Calu3 (cell line): ENCODE results near the gene APC2. TPM values are rescaled to one million over a fixed set of nuclear protein-coding genes. Genes with fewer than 3 reads are reported as not detected.
A peak's percentile ranks its signal among the peaks of the same experiment; 100 is the strongest.
"Not testable (repeated sequence)": the region's sequence is repeated elsewhere in the genome, so short reads cannot be mapped to it uniquely, and the experiment has no call there.

Experiments used
- BruUV-seq: library from RNA; stranded (reverse); fragments of 400-500 nt; replicated peaks from 2 replicates; lab custom pipeline; 2021; lab: Mats Ljungman, UMichigan
- CTCF ChIA-PET: fragments of 300-600 bp; sonication (Branson Sonifier 250); formaldehyde crosslinking; loops from one replicate; lab custom pipeline; 2022; ENCODE audit warnings: antibody characterized with exemption; lab: Charles Lee
- DNase-seq: peaks from one replicate; pipeline ENCODE4 v3.0.0; 2022
- H3K27ac Mint-ChIP-seq: one replicate; pipeline ENCODE4 v1.8.0; 2022; ENCODE audit warnings: mixed read lengths; ENCODE audit not compliant: unreplicated experiment
- H3K27me3 Mint-ChIP-seq: one replicate; pipeline ENCODE4 v1.8.0; 2022; ENCODE audit warnings: mixed read lengths; ENCODE audit not compliant: unreplicated experiment
- H3K36me3 Mint-ChIP-seq: one replicate; pipeline ENCODE4 v1.8.0; 2022; ENCODE audit warnings: mild to moderate bottlenecking, moderate library complexity, mixed read lengths; ENCODE audit not compliant: insufficient read depth, unreplicated experiment
- H3K4me1 Mint-ChIP-seq: one replicate; pipeline ENCODE4 v1.8.0; 2022; ENCODE audit warnings: mild to moderate bottlenecking, low read depth, mixed read lengths; ENCODE audit not compliant: unreplicated experiment
- H3K4me3 Mint-ChIP-seq: one replicate; pipeline ENCODE4 v1.8.0; 2022; ENCODE audit warnings: mild to moderate bottlenecking, low read depth, moderate library complexity, mixed read lengths; ENCODE audit not compliant: unreplicated experiment
- H3K9me3 Mint-ChIP-seq: one replicate; pipeline ENCODE4 v1.8.0; 2022; ENCODE audit warnings: low read depth, mixed read lengths; ENCODE audit not compliant: unreplicated experiment
- CTCF ChIP-seq: fragments of 200-600 bp; IDR thresholded peaks from one replicate; pipeline ENCODE4 v1.8.0; 2022; ENCODE audit warnings: antibody characterized with exemption; ENCODE audit not compliant: unreplicated experiment
- intact Hi-C: fragments of 100-400 bp; cut with micrococcal nuclease; formaldehyde crosslinking; loops from one replicate; pipeline ENCODE4 v1.10.0; 2022; ENCODE audit not compliant: unreplicated experiment
- total RNA-seq: library from RNA; stranded (reverse); gene quantifications from 2 replicates; pipeline ENCODE4 v1.2.3, GENCODE V29; 2022

Gene APC2
- total RNA-seq, 1 experiment from 2014 or later, result 0.12 TPM

GRCh38 chr19:1438933-1439354 is 11.0 kb upstream of the APC2 start:
- Mint-ChIP-seq H3K27ac (peak overlapping the region; percentile 99), H3K9me3 (no peaks in the 10 kb centered on the region), H3K4me1 (no peaks in the 10 kb centered on the region), H3K4me3 (peak overlapping the region; percentile 95), H3K27me3 (no peaks in the 10 kb centered on the region), H3K36me3 (peaks cover 58% of the 10 kb centered on the region)
- intact Hi-C loops, result no loop called here
- BruUV-seq, result no TSS peak
- no peak for DNase-seq
- CTCF ChIA-PET, result no interaction called here
- TF ChIP-seq CTCF, result no peak

- H3K4me1 Mint-ChIP-seq, H3K27me3 Mint-ChIP-seq, DNase-seq, intact Hi-C loops, BruUV-seq, CTCF ChIA-PET, H3K9me3 Mint-ChIP-seq: not testable (repeated sequence)
- Mint-ChIP-seq H3K27ac (peak overlapping the region; percentile 99), H3K4me3 (peak overlapping the region; percentile 95), H3K36me3 (peaks cover 60% of the 10 kb centered on the region)
Measured at GRCh38 chr19:1439525-1440417, 10.2 kb upstream of the APC2 start.

- peaks cover 66% of the 10 kb centered on the region for H3K36me3 Mint-ChIP-seq
- H3K4me3 Mint-ChIP-seq, result peak overlapping the region; percentile 95
- no peak for TF ChIP-seq CTCF
- no peaks in the 10 kb centered on the region for H3K27me3 Mint-ChIP-seq
- no TSS peak for BruUV-seq
- no peaks in the 10 kb centered on the region for H3K4me1 Mint-ChIP-seq
- CTCF ChIA-PET, result no interaction called here
- no peak for DNase-seq
- H3K9me3 Mint-ChIP-seq, result no peaks in the 10 kb centered on the region
- H3K27ac Mint-ChIP-seq, result peak overlapping the region; percentile 27
- intact Hi-C loops, result no loop called here
Measured at GRCh38 chr19:1440418-1440801, 9.5 kb upstream of the APC2 start.

- Mint-ChIP-seq H3K4me3 (peak overlapping the region; percentile 95), H3K4me1 (no peaks in the 10 kb centered on the region), H3K9me3 (no peaks in the 10 kb centered on the region), H3K27ac (no peak overlapping the region), H3K36me3 (peaks cover 71% of the 10 kb centered on the region), H3K27me3 (no peaks in the 10 kb centered on the region)
- DNase-seq, result no peak
- intact Hi-C loops, result no loop called here
- TF ChIP-seq CTCF, result no peak
- CTCF ChIA-PET, result no interaction called here
- no TSS peak for BruUV-seq
Measured at GRCh38 chr19:1441022-1441426, 8.9 kb upstream of the APC2 start.
